ENCODE data around the gene VSTM2B. TPM values are rescaled to one million over a fixed set of nuclear protein-coding genes. Genes with fewer than 3 reads are reported as not detected.

VSTM2B gene
- not detected in 5 replicates for total RNA-seq (2022; extraction: Qiagen RNA extraction)

GRCh38 chr19:29525901-29526729 lies at the start of gene VSTM2B:
VSTM2B (plus strand) TSS chr19:29525994; CDS start chr19:29526584, 590 bp downstream.

GRCh38 chr19:29605653-29606419 lies 80.0 kb downstream of the VSTM2B start, which contains the start of gene POP4:
POP4 (plus strand) TSS chr19:29606283; CDS start chr19:29606319, 36 bp downstream.

Other genes starting within 250 kb of the VSTM2B start
- 192 to 212 TPM (median 197 TPM) in 5 replicates for gene POP4, start 80.3 kb downstream of the VSTM2B start, total RNA-seq (2022; extraction: Qiagen RNA extraction)
- gene PLEKHF1, start 139.5 kb downstream of the VSTM2B start, total RNA-seq (2022; extraction: Qiagen RNA extraction), result 5.5 to 8.5 TPM (median 7.7 TPM) in 5 replicates
- gene C19orf12, start 189.3 kb downstream of the VSTM2B start, total RNA-seq (2022; extraction: Qiagen RNA extraction), result 41.3 to 52.3 TPM (median 49.8 TPM) in 5 replicates

All from A549 treated with AZD2906 at 1 μM for 4 hours (cell line).